Upper lobe of left lung (tissue), 4 donors: ENCODE measurements around the gene ZNF181.

Experiments
- EP300 ChIP-seq, 4 donors: sonication (generic); formaldehyde crosslinking; IDR thresholded peaks; one replicate each; pipeline ENCODE4 v1.5.1; 2017; ENCODE audit warnings: antibody characterized with exemption in 4 of 4, control low read depth in 2 of 4
- POLR2A ChIP-seq, 4 donors: fragments of 450-650 bp; IDR thresholded peaks; one replicate each; pipeline ENCODE4 v1.5.1; 2016 to 2017; ENCODE audit warnings: antibody characterized with exemption in 4 of 4, mild to moderate bottlenecking in 2 of 4
- POLR2AphosphoS5 ChIP-seq, 2 donors: sonication (generic); formaldehyde crosslinking; IDR thresholded peaks; one replicate each; pipeline ENCODE4 v1.5.1; 2017; ENCODE audit warnings: antibody characterized with exemption in 2 of 2
- TF ChIP-seq, protein P1 (sequence below), 6 experiments: fragments of 450-650 bp in 4 of 6; fragments of 200-600 bp in 2 of 6; sonication (generic) in 2 of 6; IDR thresholded peaks; one replicate each; pipeline ENCODE4 v1.5.1; 2016 to 2019; ENCODE audit warnings: antibody characterized with exemption in 6 of 6

DNA sequence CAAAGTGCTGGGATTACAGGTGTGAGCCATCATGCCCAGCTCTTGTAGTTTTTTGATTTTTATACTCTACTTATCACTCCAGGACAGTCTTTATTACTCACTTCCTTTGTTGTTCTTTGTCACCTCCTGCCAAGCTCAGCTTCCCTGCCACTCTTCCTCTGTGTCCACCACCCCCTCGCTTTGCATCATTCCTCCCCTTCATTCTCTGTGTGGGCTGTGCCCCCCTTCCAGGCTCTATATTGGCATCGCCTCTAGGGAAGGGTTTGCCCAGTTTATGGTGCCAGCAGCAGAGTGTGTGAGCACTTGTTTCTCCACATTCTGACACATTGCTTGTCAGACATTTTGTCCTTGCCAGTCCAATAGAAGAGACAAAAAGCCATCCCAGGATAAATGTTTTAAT lies 41.5 kb upstream of the ZNF181 start:
- TF ChIP-seq, protein P1, sequence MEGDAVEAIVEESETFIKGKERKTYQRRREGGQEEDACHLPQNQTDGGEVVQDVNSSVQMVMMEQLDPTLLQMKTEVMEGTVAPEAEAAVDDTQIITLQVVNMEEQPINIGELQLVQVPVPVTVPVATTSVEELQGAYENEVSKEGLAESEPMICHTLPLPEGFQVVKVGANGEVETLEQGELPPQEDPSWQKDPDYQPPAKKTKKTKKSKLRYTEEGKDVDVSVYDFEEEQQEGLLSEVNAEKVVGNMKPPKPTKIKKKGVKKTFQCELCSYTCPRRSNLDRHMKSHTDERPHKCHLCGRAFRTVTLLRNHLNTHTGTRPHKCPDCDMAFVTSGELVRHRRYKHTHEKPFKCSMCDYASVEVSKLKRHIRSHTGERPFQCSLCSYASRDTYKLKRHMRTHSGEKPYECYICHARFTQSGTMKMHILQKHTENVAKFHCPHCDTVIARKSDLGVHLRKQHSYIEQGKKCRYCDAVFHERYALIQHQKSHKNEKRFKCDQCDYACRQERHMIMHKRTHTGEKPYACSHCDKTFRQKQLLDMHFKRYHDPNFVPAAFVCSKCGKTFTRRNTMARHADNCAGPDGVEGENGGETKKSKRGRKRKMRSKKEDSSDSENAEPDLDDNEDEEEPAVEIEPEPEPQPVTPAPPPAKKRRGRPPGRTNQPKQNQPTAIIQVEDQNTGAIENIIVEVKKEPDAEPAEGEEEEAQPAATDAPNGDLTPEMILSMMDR (IDR thresholded peaks at IDR 0.05): no peak
- TF ChIP-seq POLR2AphosphoS5 (IDR thresholded peaks at IDR 0.05) (no peak), POLR2A (IDR thresholded peaks at IDR 0.05) (no peak), EP300 (IDR thresholded peaks at IDR 0.05) (no peak)
